ENCODE data around the gene FBXO9. TPM values are rescaled to one million over a fixed set of nuclear protein-coding genes. Genes with fewer than 3 reads are reported as not detected.

Gene FBXO9
- total and polyA plus RNA-seq, 10 of the 15 experiments (the other 5 are each of a cell fraction or from before 2014, with no cell fraction given) = 9.9 to 68.9 (median 31.3) TPM

DNA sequence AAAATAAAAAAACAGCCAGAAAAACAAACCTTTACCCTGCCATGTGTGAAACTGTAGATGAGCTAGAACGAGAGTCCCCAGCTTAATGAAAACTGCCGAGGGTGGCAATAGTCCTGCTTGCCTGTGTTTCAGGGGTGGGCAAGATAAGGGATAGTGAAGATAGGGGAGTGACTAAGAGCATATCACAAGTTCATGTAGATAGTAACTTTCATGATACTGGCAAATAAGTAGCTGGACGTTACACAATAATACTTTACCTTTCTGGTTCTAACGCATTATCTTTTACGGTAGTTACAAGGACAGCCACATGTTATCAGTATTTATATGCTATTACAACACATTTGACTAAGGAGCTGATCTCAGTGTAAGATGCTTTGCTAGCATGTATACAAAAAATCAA, 9.3 kb upstream of the FBXO9 start:
- H3K27me3 ChIP-seq (replicated peaks in 1 of 2; ENCODE audit: control insufficient read depth in 2 of 2, insufficient read depth in 2 of 2, low read length in 1 of 2) = no peaks in the 10 kb centered on the region
- in situ Hi-C loops (cut with MboI) (no loop called here), intact Hi-C loops (cut with micrococcal nuclease; ENCODE audit: unreplicated experiment) (no loop called here)
- DNase-seq (ENCODE audit: low read depth, low spot score) (no peak), FAIRE-seq (no peak), ATAC-seq (no peak)
- no peak overlapping the region for H3K27ac ChIP-seq (ENCODE audit: control insufficient read depth, insufficient read depth)
- no peaks in the 10 kb centered on the region; the same call in none of the 2 replicates for H3K79me2 ChIP-seq (ENCODE audit: control insufficient read depth, insufficient read depth, low read length)
- ChIA-PET CTCF (interaction anchor here (0.9 to 3.1 kb wide), 4 partner anchors 10 to 61 kb away, joined by 3 to 24 read pairs (median 4); partner anchors contain the start of gene GSTA4), POLR2A (interaction anchor here (0.6 to 1.4 kb wide), 3 partner anchors 9 to 153 kb away, joined by 3 to 6 read pairs (median 3); partner anchors contain the start of gene FBXO9), SMC1A (ENCODE audit: uncharacterized antibody, unreplicated experiment) (interaction anchor here (0.6 to 2.0 kb wide), 6 partner anchors 9 to 816 kb away, joined by 3 to 7 read pairs (median 3); partner anchors contain the start of gene GSTA4), RAD21 (ENCODE audit: unreplicated experiment) (interaction anchor here (1.2 kb wide), 1 partner anchor 11 kb away, joined by 3 read pairs; no protein-coding TSS in a partner anchor)
- H2AFZ ChIP-seq (ENCODE audit: control insufficient read depth, low read depth, low read length) = no peak overlapping the region
- H3K4me1 ChIP-seq (ENCODE audit: control insufficient read depth, insufficient read depth, low read length) = no peaks in the 10 kb centered on the region
- BruUV-seq (replicated peaks) = no TSS peak
- no peak overlapping the region for H3K4me3 ChIP-seq
- H3K36me3 ChIP-seq (ENCODE audit: control insufficient read depth in 2 of 2, insufficient read depth in 2 of 2, low read length in 1 of 2) = no peaks in the 10 kb centered on the region
- 78% methylated on average over 5 of the region's 5 CpGs for WGBS (ENCODE audit: insufficient coverage, insufficient replicate concordance, low lambda C conversion rate, missing lambda C conversion rate)
- no peak overlapping the region for H3K9ac ChIP-seq (ENCODE audit: control insufficient read depth, insufficient read depth, low read length)
- no peak overlapping the region for H3K4me2 ChIP-seq (ENCODE audit: control insufficient read depth, insufficient read depth)
- H4K20me1 ChIP-seq (ENCODE audit: control insufficient read depth, insufficient read depth) = no peaks in the 10 kb centered on the region
- H3K9me3 ChIP-seq (replicated peaks; ENCODE audit: control insufficient read depth, insufficient read depth, low read length) = no peaks in the 10 kb centered on the region
- TF ChIP-seq RAD51 (IDR thresholded peaks at IDR 0.05) (no peak), RB1 (IDR thresholded peaks at IDR 0.05; ENCODE audit: borderline replicate concordance) (no peak), CEBPB (IDR thresholded peaks at IDR 0.05; ENCODE audit: borderline replicate concordance in 1 of 2, low read depth in 2 of 2, low read length in 2 of 2) (no peak), JUNB (IDR thresholded peaks at IDR 0.05) (no peak), POLR2A (IDR thresholded peaks at IDR 0.05; ENCODE audit: low read depth, low read length) (no peak), TAF1 (IDR thresholded peaks at IDR 0.05; ENCODE audit: borderline replicate concordance, low read depth, low read length) (no peak), MEF2A (IDR thresholded peaks at IDR 0.05; ENCODE audit: insufficient read depth, low read depth, low read length) (no peak), ESRRA (IDR thresholded peaks at IDR 0.05; ENCODE audit: low read length) (no peak), MEF2B (IDR thresholded peaks at IDR 0.05; ENCODE audit: partially characterized antibody, poor library complexity, severe bottlenecking) (no peak), NR2C2 (IDR thresholded peaks at IDR 0.05; ENCODE audit: borderline replicate concordance, control insufficient read depth, insufficient read length, low read depth) (no peak), NFXL1 (IDR thresholded peaks at IDR 0.05; ENCODE audit: borderline replicate concordance) (no peak), ZZZ3 (IDR thresholded peaks at IDR 0.05; ENCODE audit: control insufficient read depth, insufficient read length, low read depth) (no peak), JUND (IDR thresholded peaks at IDR 0.05; ENCODE audit: low read depth, low read length) (no peak), BACH1 (IDR thresholded peaks at IDR 0.05; ENCODE audit: borderline replicate concordance) (no peak), SP1 (IDR thresholded peaks at IDR 0.05; ENCODE audit: low read depth, low read length) (no peak)
- TF ChIP-seq, protein P1, sequence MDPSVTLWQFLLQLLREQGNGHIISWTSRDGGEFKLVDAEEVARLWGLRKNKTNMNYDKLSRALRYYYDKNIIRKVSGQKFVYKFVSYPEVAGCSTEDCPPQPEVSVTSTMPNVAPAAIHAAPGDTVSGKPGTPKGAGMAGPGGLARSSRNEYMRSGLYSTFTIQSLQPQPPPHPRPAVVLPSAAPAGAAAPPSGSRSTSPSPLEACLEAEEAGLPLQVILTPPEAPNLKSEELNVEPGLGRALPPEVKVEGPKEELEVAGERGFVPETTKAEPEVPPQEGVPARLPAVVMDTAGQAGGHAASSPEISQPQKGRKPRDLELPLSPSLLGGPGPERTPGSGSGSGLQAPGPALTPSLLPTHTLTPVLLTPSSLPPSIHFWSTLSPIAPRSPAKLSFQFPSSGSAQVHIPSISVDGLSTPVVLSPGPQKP (IDR thresholded peaks at IDR 0.05; ENCODE audit: low read depth, low read length) = no peak
- TF ChIP-seq, protein P2, sequence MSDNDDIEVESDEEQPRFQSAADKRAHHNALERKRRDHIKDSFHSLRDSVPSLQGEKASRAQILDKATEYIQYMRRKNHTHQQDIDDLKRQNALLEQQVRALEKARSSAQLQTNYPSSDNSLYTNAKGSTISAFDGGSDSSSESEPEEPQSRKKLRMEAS (IDR thresholded peaks at IDR 0.05; ENCODE audit: low read depth, low read length) = no peak
- TF ChIP-seq, protein P3, sequence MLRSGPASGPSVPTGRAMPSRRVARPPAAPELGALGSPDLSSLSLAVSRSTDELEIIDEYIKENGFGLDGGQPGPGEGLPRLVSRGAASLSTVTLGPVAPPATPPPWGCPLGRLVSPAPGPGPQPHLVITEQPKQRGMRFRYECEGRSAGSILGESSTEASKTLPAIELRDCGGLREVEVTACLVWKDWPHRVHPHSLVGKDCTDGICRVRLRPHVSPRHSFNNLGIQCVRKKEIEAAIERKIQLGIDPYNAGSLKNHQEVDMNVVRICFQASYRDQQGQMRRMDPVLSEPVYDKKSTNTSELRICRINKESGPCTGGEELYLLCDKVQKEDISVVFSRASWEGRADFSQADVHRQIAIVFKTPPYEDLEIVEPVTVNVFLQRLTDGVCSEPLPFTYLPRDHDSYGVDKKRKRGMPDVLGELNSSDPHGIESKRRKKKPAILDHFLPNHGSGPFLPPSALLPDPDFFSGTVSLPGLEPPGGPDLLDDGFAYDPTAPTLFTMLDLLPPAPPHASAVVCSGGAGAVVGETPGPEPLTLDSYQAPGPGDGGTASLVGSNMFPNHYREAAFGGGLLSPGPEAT (IDR thresholded peaks at IDR 0.05; ENCODE audit: low read depth) = no peak
- TF ChIP-seq, protein P4, sequence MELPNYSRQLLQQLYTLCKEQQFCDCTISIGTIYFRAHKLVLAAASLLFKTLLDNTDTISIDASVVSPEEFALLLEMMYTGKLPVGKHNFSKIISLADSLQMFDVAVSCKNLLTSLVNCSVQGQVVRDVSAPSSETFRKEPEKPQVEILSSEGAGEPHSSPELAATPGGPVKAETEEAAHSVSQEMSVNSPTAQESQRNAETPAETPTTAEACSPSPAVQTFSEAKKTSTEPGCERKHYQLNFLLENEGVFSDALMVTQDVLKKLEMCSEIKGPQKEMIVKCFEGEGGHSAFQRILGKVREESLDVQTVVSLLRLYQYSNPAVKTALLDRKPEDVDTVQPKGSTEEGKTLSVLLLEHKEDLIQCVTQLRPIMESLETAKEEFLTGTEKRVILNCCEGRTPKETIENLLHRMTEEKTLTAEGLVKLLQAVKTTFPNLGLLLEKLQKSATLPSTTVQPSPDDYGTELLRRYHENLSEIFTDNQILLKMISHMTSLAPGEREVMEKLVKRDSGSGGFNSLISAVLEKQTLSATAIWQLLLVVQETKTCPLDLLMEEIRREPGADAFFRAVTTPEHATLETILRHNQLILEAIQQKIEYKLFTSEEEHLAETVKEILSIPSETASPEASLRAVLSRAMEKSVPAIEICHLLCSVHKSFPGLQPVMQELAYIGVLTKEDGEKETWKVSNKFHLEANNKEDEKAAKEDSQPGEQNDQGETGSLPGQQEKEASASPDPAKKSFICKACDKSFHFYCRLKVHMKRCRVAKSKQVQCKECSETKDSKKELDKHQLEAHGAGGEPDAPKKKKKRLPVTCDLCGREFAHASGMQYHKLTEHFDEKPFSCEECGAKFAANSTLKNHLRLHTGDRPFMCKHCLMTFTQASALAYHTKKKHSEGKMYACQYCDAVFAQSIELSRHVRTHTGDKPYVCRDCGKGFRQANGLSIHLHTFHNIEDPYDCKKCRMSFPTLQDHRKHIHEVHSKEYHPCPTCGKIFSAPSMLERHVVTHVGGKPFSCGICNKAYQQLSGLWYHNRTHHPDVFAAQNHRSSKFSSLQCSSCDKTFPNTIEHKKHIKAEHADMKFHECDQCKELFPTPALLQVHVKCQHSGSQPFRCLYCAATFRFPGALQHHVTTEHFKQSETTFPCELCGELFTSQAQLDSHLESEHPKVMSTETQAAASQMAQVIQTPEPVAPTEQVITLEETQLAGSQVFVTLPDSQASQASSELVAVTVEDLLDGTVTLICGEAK (IDR thresholded peaks at IDR 0.05; ENCODE audit: borderline replicate concordance) = no peak
